ENCODE data around the gene ALB. TPM values are rescaled to one million over a fixed set of nuclear protein-coding genes. Genes with fewer than 3 reads are reported as not detected.

Gene ALB
- total RNA-seq, 2 experiments from 2014 or later: not detected

GRCh38 chr4:73429118-73429517 lies 25.0 kb downstream of the ALB start:
- Mint-ChIP-seq H3K9me3 (no peaks in the 10 kb centered on the region), H3K27ac (no peak overlapping the region), H3K4me3 (no peak overlapping the region), H3K4me1 (ENCODE audit: low read depth) (no peaks in the 10 kb centered on the region), H3K36me3 (ENCODE audit: low read depth) (no peaks in the 10 kb centered on the region), H3K27me3 (peaks cover 6% of the 10 kb centered on the region)
- no peak for DNase-seq
- no peak for TF ChIP-seq CTCF (IDR thresholded peaks at IDR 0.05)
- ChIA-PET CTCF (no interaction called here), POLR2A (no interaction called here)
- intact Hi-C loops (cut with micrococcal nuclease): no loop called here
- ATAC-seq: no peak

GRCh38 chr4:73429826-73430587 lies 25.9 kb downstream of the ALB start:
- no peaks in the 10 kb centered on the region for H3K36me3 Mint-ChIP-seq (ENCODE audit: low read depth)
- no peak for ATAC-seq
- CTCF ChIA-PET: interaction anchor here (1.1 to 6.4 kb wide), 2 partner anchors 10 to 15 kb away, joined by 3 to 39 read pairs; no protein-coding TSS in a partner anchor

GRCh38 chr4:73431813-73432168 lies 27.7 kb downstream of the ALB start:
- DNase-seq: no peak
- no peak for ATAC-seq
- H3K36me3 Mint-ChIP-seq (ENCODE audit: low read depth): no peaks in the 10 kb centered on the region
- intact Hi-C loops (cut with micrococcal nuclease): no loop called here
- H3K27me3 Mint-ChIP-seq: peaks cover 7% of the 10 kb centered on the region
- H3K4me3 Mint-ChIP-seq: no peak overlapping the region
- H3K27ac Mint-ChIP-seq: no peak overlapping the region
- ChIA-PET CTCF (interaction anchor here (1.4 to 6.4 kb wide), 2 partner anchors 13 to 91 kb away, joined by 4 to 39 read pairs; no protein-coding TSS in a partner anchor), POLR2A (no interaction called here)
- no peaks in the 10 kb centered on the region for H3K4me1 Mint-ChIP-seq (ENCODE audit: low read depth)
- no peak for TF ChIP-seq CTCF (IDR thresholded peaks at IDR 0.05)
- H3K9me3 Mint-ChIP-seq: no peaks in the 10 kb centered on the region

More at GRCh38 chr4:73429826-73430587, 25.9 kb downstream of the ALB start:
- Mint-ChIP-seq H3K27ac (no peak overlapping the region), H3K9me3 (no peaks in the 10 kb centered on the region), H3K4me1 (ENCODE audit: low read depth) (no peaks in the 10 kb centered on the region), H3K27me3 (peaks cover 8% of the 10 kb centered on the region), H3K4me3 (no peak overlapping the region)
- no peak for TF ChIP-seq CTCF (IDR thresholded peaks at IDR 0.05)
- DNase-seq: no peak
- POLR2A ChIA-PET: no interaction called here
- intact Hi-C loops (cut with micrococcal nuclease): no loop called here

GRCh38 chr4:73432169-73433000 lies 28.3 kb downstream of the ALB start:
- Mint-ChIP-seq H3K36me3 (ENCODE audit: low read depth) (no peaks in the 10 kb centered on the region), H3K4me1 (ENCODE audit: low read depth) (no peaks in the 10 kb centered on the region), H3K4me3 (no peak overlapping the region), H3K9me3 (no peaks in the 10 kb centered on the region), H3K27me3 (peaks cover 5% of the 10 kb centered on the region), H3K27ac (no peak overlapping the region)
- CTCF ChIA-PET: interaction anchor here (1.4 to 6.4 kb wide), 2 partner anchors 13 to 91 kb away, joined by 4 to 39 read pairs; no protein-coding TSS in a partner anchor
- no peak for DNase-seq
- no peak for TF ChIP-seq CTCF (IDR thresholded peaks at IDR 0.05)
- intact Hi-C loops (cut with micrococcal nuclease): no loop called here
- no peak for ATAC-seq
- POLR2A ChIA-PET: no interaction called here

- H3K4me1 Mint-ChIP-seq (ENCODE audit: low read depth): no peaks in the 10 kb centered on the region
- ChIA-PET CTCF (interaction anchor here (1.0 to 6.4 kb wide), 2 partner anchors 12 kb away, joined by 3 to 39 read pairs; no protein-coding TSS in a partner anchor), POLR2A (no interaction called here)
- H3K27ac Mint-ChIP-seq: no peak overlapping the region
- DNase-seq (no peak), ATAC-seq (no peak)
- no peak overlapping the region for H3K4me3 Mint-ChIP-seq
- intact Hi-C loops (cut with micrococcal nuclease): no loop called here
- no peak for TF ChIP-seq CTCF (IDR thresholded peaks at IDR 0.05)
- peaks cover 5% of the 10 kb centered on the region for H3K27me3 Mint-ChIP-seq
- H3K36me3 Mint-ChIP-seq (ENCODE audit: low read depth): no peaks in the 10 kb centered on the region
- no peaks in the 10 kb centered on the region for H3K9me3 Mint-ChIP-seq
Observed at GRCh38 chr4:73433140-73433539, 29.1 kb downstream of the ALB start.

Data from activated CD8-positive, alpha-beta T cell treated with anti-CD3 and anti-CD28 coated beads for 36 hours (primary cell).